ENCODE data around the gene CTU2.

DNA sequence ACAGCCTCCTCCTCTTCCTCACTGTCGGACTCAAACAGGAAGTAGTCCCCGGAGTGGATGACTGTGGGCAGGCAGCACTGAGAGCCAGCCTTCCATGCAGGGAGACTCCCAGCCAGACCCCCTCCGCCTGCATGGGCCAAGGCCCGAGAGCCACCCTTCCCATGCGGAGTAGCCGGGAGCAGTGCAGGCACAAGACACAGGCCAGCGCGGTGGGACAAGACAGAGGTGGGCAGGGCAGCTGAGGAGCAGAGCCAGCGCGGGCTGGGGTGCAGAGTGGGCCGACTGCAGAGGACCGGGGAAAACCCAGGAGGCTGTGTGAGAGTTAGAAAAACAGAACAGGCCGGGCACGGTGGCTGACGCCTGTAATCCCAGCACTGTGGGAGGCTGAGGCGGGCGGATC, 17.6 kb downstream of the CTU2 start:
- no peak for TF ChIP-seq EP300 (IDR thresholded peaks at IDR 0.05; ENCODE audit: borderline replicate concordance)
- TF ChIP-seq TAF1 (IDR thresholded peaks at IDR 0.05; ENCODE audit: low read depth) = no peak
- no peak for TF ChIP-seq RAD21 (IDR thresholded peaks at IDR 0.05; ENCODE audit: low read depth)
- no peak for TF ChIP-seq YY1 (IDR thresholded peaks at IDR 0.05; ENCODE audit: low read depth)
- TF ChIP-seq ZBTB7A (IDR thresholded peaks at IDR 0.05; ENCODE audit: low read depth) = no peak
- TF ChIP-seq, protein P1, sequence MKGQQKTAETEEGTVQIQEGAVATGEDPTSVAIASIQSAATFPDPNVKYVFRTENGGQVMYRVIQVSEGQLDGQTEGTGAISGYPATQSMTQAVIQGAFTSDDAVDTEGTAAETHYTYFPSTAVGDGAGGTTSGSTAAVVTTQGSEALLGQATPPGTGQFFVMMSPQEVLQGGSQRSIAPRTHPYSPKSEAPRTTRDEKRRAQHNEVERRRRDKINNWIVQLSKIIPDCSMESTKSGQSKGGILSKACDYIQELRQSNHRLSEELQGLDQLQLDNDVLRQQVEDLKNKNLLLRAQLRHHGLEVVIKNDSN (IDR thresholded peaks at IDR 0.05) = no peak
- no peak for TF ChIP-seq REST (IDR thresholded peaks at IDR 0.05; ENCODE audit: low read depth)
- TF ChIP-seq CREB1 (IDR thresholded peaks at IDR 0.05; ENCODE audit: low read depth) = no peak
- no peak for TF ChIP-seq CEBPB (IDR thresholded peaks at IDR 0.05)
- TF ChIP-seq FOXM1 (IDR thresholded peaks at IDR 0.05; ENCODE audit: borderline replicate concordance, low read depth) = no peak
- TF ChIP-seq, protein P2, sequence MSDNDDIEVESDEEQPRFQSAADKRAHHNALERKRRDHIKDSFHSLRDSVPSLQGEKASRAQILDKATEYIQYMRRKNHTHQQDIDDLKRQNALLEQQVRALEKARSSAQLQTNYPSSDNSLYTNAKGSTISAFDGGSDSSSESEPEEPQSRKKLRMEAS (IDR thresholded peaks at IDR 0.05) = no peak
- TF ChIP-seq EGR1 (IDR thresholded peaks at IDR 0.05) = no peak
- TF ChIP-seq TEAD4 (IDR thresholded peaks at IDR 0.05) = no peak
- no peak for TF ChIP-seq TCF12 (IDR thresholded peaks at IDR 0.05; ENCODE audit: low read depth)

All from Ishikawa (cell line).